Esophagus muscularis mucosa (tissue), 4 donors: ENCODE results near the gene KREMEN1.

ENCODE experiments used
- EP300 ChIP-seq: sonication (generic); formaldehyde crosslinking; IDR thresholded peaks from one replicate; pipeline ENCODE4 v1.6.1; 2017; ENCODE audit warnings: antibody characterized with exemption
- POLR2A ChIP-seq: fragments of 450-650 bp; IDR thresholded peaks from one replicate; pipeline ENCODE4 v1.6.1; 2017; ENCODE audit warnings: antibody characterized with exemption, moderate library complexity, mild to moderate bottlenecking, low read depth
- POLR2AphosphoS5 ChIP-seq, 2 donors: sonication (generic); formaldehyde crosslinking; IDR thresholded peaks; one replicate each; pipeline ENCODE4 v1.6.1; 2017; ENCODE audit warnings: antibody characterized with exemption in 2 of 2
- TF ChIP-seq, protein P1 (sequence below), 3 experiments: fragments of 200-600 bp in 2 of 3; fragments of 450-650 bp in 1 of 3; sonication (generic) in 2 of 3; IDR thresholded peaks; one replicate each; pipeline ENCODE4 v1.5.1; 2017 to 2019; ENCODE audit warnings: antibody characterized with exemption in 3 of 3, mild to moderate bottlenecking in 2 of 3, moderate library complexity in 1 of 3

DNA sequence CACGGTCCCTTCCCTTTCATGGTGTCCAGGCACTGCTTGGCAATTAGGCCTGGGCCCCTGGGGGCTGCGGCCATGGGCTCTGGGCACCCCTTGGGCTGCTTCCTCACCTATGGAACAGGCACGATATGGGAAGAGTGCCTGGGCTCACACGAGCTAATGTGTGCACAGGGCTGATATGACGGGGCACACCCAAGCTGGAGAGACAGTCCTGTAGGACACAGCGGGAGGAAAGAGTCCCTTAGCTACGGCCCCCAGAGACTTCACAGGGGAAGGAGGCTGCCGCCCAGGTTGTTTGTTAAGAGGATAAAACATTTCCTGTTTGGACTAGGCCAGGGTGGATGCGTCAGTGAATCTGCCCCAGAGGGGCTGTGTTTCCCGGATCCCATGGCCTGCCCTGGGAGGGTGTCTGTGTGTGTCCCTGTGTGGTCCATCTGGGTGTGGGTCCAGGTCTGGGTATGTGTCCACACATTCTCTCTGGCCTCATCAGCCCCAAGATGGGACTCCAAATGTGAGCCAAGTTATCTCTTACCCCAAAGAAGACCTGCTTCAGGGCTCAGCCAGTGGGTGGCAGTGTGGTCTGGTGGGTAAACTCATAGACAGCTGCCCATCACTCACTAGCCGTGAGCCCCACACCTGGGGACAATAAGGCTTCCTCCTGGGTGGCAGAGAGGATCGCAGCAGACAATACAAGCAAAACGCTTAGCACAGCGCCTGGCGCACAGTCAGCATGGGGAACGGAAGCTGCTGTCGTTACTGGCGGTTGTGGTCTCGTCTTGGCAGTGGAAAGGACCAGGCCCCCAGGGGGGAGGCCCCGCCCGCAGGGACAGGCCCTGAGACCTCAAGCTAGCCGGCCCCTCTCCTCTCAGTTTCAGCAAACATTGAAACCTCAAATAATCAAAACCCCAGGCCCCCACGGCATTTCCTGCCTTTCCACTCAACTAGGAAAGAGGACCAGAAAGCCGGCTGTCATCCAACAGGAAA, 129.7 kb downstream of the KREMEN1 start:
- TF ChIP-seq, protein P1, sequence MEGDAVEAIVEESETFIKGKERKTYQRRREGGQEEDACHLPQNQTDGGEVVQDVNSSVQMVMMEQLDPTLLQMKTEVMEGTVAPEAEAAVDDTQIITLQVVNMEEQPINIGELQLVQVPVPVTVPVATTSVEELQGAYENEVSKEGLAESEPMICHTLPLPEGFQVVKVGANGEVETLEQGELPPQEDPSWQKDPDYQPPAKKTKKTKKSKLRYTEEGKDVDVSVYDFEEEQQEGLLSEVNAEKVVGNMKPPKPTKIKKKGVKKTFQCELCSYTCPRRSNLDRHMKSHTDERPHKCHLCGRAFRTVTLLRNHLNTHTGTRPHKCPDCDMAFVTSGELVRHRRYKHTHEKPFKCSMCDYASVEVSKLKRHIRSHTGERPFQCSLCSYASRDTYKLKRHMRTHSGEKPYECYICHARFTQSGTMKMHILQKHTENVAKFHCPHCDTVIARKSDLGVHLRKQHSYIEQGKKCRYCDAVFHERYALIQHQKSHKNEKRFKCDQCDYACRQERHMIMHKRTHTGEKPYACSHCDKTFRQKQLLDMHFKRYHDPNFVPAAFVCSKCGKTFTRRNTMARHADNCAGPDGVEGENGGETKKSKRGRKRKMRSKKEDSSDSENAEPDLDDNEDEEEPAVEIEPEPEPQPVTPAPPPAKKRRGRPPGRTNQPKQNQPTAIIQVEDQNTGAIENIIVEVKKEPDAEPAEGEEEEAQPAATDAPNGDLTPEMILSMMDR (IDR thresholded peaks at IDR 0.05), result peak in 2 of 3 experiments; percentile 9 to 15
- no peak for TF ChIP-seq POLR2AphosphoS5 (IDR thresholded peaks at IDR 0.05)
- TF ChIP-seq EP300, result no peak
- no peak for TF ChIP-seq POLR2A
